BJ (cell line): ENCODE results near the gene PBX1. TPM values are rescaled to one million over a fixed set of nuclear protein-coding genes. Genes with fewer than 3 reads are reported as not detected.
"Not testable (repeated sequence)": the region's sequence is repeated elsewhere in the genome, so short reads cannot be mapped to it uniquely, and the experiment has no call there.

Experiments
- CTCF ChIA-PET: fragments of 350-600 bp; formaldehyde crosslinking; extraction: SDS; loops from one replicate; lab custom pipeline; 2021; ENCODE audit warnings: antibody characterized with exemption, inconsistent platforms; lab: Yijun Ruan, JAX
- POLR2A ChIA-PET: fragments of 300-600 bp; sonication (Branson Sonifier 250); formaldehyde crosslinking; extraction: SDS; loops from one replicate; lab custom pipeline; 2021; ENCODE audit warnings: antibody characterized with exemption; lab: Charles Lee
- DNase-seq: peaks from one replicate; pipeline ENCODE4 v3.0.0-alpha.2; 2011; ENCODE audit warnings: low read depth
- H3K27me3 ChIP-seq: 2 replicates; pipeline ENCODE4 v1.6.0; 2011; ENCODE audit warnings: low read length; ENCODE audit not compliant: control insufficient read depth, insufficient read depth
- H3K36me3 ChIP-seq: 2 replicates; pipeline ENCODE4 v1.5.1; 2011; ENCODE audit warnings: low read length; ENCODE audit not compliant: control insufficient read depth, insufficient read depth
- H3K4me3 ChIP-seq: 2 replicates; pipeline ENCODE4 v1.5.1; 2011; ENCODE audit warnings: low read depth, mild to moderate bottlenecking, control low read depth, low read length
- polyA plus RNA-seq: library from polyadenylated mRNA; depleted of rRNA; stranded (reverse); fragments of >200 nt; gene quantifications from 2 replicates; pipeline ENCODE4 v1.2.3, GENCODE V29; 2011
- TF ChIP-seq, protein P1 (sequence below): IDR thresholded peaks from 2 replicates; pipeline ENCODE4 v1.5.1; 2011; ENCODE audit warnings: low read depth, mild to moderate bottlenecking, control low read depth, inconsistent platforms, low read length, moderate library complexity; ENCODE audit not compliant: insufficient read depth

Gene PBX1
- polyA plus RNA-seq, 1 experiment, result 46.1 TPM

DNA sequence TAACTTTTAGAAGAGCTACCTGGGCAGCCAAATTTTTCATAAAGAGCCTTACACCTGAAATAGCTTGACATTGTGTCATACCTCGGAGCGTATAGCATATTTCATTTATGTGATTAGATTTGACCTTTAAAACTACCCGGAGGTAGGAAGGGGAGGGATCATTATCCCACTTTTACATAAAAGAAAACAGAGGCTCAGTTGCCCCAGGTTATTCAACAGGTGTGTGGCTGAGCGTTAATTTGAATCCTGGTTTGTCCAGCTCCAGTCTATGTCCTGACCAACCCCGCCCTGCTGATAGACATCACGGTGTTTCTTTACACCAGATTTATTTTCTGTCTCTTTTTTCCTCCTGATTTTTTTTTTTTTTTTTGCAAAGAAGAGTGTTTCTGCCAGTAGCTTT, 39.7 kb downstream of the PBX1 start:
- POLR2A ChIA-PET, result interaction anchor here (0.6 to 0.7 kb wide), 4 partner anchors 11 to 163 kb away, joined by 3 to 12 read pairs (median 4); no protein-coding TSS in a partner anchor
- no peak for DNase-seq
- no peaks in the 10 kb centered on the region for H3K27me3 ChIP-seq
- peaks cover 1% of the 10 kb centered on the region; the same call in 1 of the 2 replicates for H3K36me3 ChIP-seq
- CTCF ChIA-PET, result interaction anchor here (0.8 to 1.4 kb wide), 3 partner anchors 24 to 189 kb away, joined by 3 to 4 read pairs (median 3); no protein-coding TSS in a partner anchor
- TF ChIP-seq, protein P1, sequence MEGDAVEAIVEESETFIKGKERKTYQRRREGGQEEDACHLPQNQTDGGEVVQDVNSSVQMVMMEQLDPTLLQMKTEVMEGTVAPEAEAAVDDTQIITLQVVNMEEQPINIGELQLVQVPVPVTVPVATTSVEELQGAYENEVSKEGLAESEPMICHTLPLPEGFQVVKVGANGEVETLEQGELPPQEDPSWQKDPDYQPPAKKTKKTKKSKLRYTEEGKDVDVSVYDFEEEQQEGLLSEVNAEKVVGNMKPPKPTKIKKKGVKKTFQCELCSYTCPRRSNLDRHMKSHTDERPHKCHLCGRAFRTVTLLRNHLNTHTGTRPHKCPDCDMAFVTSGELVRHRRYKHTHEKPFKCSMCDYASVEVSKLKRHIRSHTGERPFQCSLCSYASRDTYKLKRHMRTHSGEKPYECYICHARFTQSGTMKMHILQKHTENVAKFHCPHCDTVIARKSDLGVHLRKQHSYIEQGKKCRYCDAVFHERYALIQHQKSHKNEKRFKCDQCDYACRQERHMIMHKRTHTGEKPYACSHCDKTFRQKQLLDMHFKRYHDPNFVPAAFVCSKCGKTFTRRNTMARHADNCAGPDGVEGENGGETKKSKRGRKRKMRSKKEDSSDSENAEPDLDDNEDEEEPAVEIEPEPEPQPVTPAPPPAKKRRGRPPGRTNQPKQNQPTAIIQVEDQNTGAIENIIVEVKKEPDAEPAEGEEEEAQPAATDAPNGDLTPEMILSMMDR, result no peak
- H3K4me3 ChIP-seq, result no peak overlapping the region

DNA sequence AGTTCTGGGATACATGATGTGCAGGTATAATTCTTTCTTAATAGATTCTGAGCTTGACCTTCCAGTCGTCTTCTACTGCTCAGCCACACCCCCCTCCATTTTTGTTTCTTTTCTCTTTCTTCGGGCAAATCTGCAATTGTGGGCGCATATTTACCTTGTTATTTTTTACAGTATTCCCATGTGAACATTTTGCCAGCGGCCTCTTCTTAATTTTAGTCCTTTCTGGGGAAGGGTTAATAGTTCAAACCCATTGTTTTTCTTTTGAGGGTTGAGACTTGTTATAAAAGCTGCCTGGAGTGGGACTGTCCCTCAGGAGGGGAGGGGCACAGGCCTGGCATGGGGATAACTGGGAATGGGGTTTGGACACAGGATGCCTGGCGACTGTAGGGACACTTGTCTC, 40.3 kb downstream of the PBX1 start:
- peaks cover 1% of the 10 kb centered on the region; the same call in 1 of the 2 replicates for H3K36me3 ChIP-seq
- CTCF ChIA-PET, result interaction anchor here (0.8 to 1.4 kb wide), 2 partner anchors 187 to 189 kb away, joined by 3 to 4 read pairs; no protein-coding TSS in a partner anchor
- POLR2A ChIA-PET, result interaction anchor here (0.6 kb wide), 2 partner anchors 20 to 163 kb away, joined by 3 to 12 read pairs; no protein-coding TSS in a partner anchor
- H3K27me3 ChIP-seq, result no peaks in the 10 kb centered on the region
- H3K4me3 ChIP-seq, result no peak overlapping the region
- no peak for DNase-seq
- TF ChIP-seq, protein P1, result no peak

DNA sequence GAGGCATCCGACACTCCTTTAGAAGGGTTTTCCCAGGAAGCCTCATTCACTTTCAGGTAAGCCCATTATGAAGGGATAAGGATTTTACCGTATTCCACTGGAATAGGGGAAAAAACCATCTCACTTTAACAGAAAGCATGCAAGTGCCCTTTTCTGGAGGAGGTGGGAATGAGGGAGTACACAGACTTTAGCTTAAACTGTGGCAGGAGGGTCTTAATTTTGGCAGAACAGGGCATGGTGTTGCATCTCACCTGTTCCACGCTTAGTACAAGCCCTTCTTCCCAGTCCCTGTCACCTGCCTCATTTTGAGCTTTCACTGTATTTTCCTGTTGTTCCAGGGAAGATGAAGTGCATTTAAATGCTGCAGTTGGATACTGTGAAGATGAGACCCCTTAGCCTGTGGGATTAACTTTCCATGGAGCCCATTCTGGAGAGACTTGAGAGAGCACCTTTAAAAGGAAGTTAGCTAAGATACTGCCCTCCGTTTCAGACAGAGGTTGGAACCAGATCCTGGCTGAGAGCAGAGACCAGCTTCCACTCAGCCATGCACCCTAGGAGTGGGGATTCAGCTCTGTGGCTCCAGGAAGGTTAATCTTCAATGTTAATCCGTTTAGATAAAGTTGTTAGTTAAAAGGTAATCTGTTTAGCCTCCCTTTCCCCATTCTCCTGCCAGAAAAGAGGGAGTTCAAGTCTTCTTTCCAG, 42.6 kb downstream of the PBX1 start:
- no peak for DNase-seq
- TF ChIP-seq, protein P1, result no peak
- Histone ChIP-seq H3K27me3 (no peaks in the 10 kb centered on the region), H3K4me3 (no peak overlapping the region), H3K36me3 (peaks cover 1% of the 10 kb centered on the region; the same call in 1 of the 2 replicates)
- CTCF ChIA-PET, result interaction anchor here (1.4 kb wide), 2 partner anchors 105 to 187 kb away, joined by 3 to 4 read pairs; no protein-coding TSS in a partner anchor
- POLR2A ChIA-PET, result no interaction called here

DNA sequence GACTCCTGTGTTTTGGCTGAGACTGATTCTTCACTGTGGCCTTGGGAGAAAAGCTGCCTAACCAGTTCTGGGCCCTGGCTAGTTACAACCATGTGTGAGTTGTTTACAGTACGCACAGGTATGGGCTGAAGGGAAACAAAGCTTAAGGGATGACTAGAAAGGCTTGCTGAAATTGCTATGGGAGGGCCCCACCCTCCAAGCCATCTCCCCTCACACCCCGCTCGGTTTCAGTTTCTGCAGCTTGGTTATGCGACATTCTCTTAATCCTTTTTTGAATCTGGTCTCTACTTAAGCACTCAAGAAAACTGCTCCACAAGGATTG, 43.1 kb downstream of the PBX1 start:
- no peaks in the 10 kb centered on the region for H3K27me3 ChIP-seq
- CTCF ChIA-PET, result interaction anchor here (0.6 to 1.4 kb wide), 3 partner anchors 105 to 720 kb away, joined by 3 to 4 read pairs (median 3); no protein-coding TSS in a partner anchor
- H3K4me3 ChIP-seq, result no peak overlapping the region
- POLR2A ChIA-PET, result interaction anchor here (0.6 kb wide), 1 partner anchor 23 kb away, joined by 3 read pairs; no protein-coding TSS in a partner anchor
- DNase-seq, result no peak
- TF ChIP-seq, protein P1, result no peak
- H3K36me3 ChIP-seq, result peaks cover 1% of the 10 kb centered on the region; the same call in 1 of the 2 replicates

DNA sequence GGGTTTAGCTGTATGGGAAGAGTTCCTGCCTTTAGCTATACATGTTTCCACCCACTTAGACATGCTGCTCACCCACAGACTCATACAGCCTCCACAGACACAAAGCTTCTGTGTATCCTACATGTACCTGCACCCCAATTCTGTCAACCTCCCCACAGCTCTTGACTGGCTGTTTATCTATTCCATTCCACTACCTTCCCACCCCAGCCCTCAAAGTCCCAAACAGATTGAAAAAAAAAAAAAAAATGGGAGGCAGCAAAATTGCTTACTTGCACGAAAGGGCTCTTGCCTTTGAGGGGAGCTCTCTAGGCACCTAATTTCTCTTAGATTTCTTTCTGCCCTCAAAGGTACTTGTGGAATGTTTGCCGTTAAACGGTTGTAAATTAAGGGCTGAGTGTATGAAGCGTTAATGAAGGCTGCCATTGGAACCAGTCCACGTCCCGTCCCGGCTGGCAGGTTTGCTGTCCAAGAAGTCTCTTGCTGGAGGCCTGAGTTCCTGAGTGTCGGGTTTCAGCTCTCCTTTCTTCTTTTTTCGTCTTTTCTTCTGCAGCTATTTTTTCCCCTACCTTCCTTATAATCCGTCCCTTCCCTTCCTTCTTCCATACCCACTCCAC, 43.6 kb downstream of the PBX1 start:
- Histone ChIP-seq H3K36me3 (peaks cover 1% of the 10 kb centered on the region; the same call in 1 of the 2 replicates), H3K4me3 (no peak overlapping the region), H3K27me3 (no peaks in the 10 kb centered on the region)
- CTCF ChIA-PET, result interaction anchor here (0.6 to 1.4 kb wide), 5 partner anchors 49 to 720 kb away, joined by 3 to 5 read pairs (median 3); no protein-coding TSS in a partner anchor
- TF ChIP-seq, protein P1, result no peak
- POLR2A ChIA-PET, result interaction anchor here (0.6 to 0.7 kb wide), 4 partner anchors 22 to 1227 kb away, joined by 3 to 12 read pairs (median 5); no protein-coding TSS in a partner anchor
- peak; percentile 47 for DNase-seq

DNA sequence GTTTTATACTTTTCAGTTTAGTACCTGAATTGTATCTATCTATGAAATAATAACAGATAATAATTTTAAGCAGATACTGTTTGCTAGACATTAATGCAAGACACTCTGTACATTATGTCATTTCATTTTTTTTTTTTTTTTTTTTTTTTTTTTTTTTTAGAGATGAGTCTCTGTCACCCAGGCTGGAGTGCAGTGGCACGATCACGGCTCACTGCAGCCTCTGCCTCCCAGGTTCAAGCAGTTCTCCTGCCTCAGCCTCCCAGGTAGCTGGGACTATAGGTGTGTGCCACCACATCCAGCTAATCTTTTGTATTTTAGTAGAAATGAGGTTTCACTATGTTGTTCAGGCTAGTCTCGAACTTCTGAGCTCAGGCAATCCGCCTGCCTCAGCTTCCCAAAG, 44.8 kb downstream of the PBX1 start:
- DNase-seq, H3K27me3 ChIP-seq, H3K36me3 ChIP-seq, POLR2A ChIA-PET, CTCF ChIA-PET, H3K4me3 ChIP-seq: not testable (repeated sequence)
